GM21381 (cell line): ENCODE measurements around the gene PRAMEF1.
"Not testable (repeated sequence)": the region's sequence is repeated elsewhere in the genome, so short reads cannot be mapped to it uniquely, and the experiment has no call there.

ENCODE experiments used
- ATAC-seq: cut with Tn5 transposase; IDR thresholded peaks from one replicate; pipeline ENCODE4 v1.9.1; 2021; ENCODE audit warnings: mild to moderate bottlenecking, moderate library complexity; ENCODE audit not compliant: unreplicated experiment

Gene PRAMEF1

GRCh38 chr1:12791097-12791496, at the start of gene PRAMEF1:
PRAMEF1 (plus strand) TSS chr1:12791397; CDS start chr1:12793228, 1,831 bp downstream.
- ATAC-seq = not testable (repeated sequence)

GRCh38 chr1:12741946-12742345, 49.3 kb upstream of the PRAMEF1 start:
- no peak for ATAC-seq

- no peak for ATAC-seq
Measured at GRCh38 chr1:12745126-12745991, 45.8 kb upstream of the PRAMEF1 start.

GRCh38 chr1:12745992-12746323, 45.2 kb upstream of the PRAMEF1 start, which contains the start of gene CFAP107:
CFAP107 (plus strand) TSS chr1:12746200; CDS start chr1:12746431, 231 bp downstream.
- ATAC-seq = no peak

GRCh38 chr1:12748778-12749355, 42.3 kb upstream of the PRAMEF1 start:
- no peak for ATAC-seq

- no peak for ATAC-seq
Measured at GRCh38 chr1:12754738-12755137, 36.5 kb upstream of the PRAMEF1 start.

- no peak for ATAC-seq
Measured at GRCh38 chr1:12756273-12756672, 34.9 kb upstream of the PRAMEF1 start.

GRCh38 chr1:12756768-12757413, 34.3 kb upstream of the PRAMEF1 start:
- ATAC-seq = no peak

- ATAC-seq = no peak
Measured at GRCh38 chr1:12757836-12758235, 33.4 kb upstream of the PRAMEF1 start.

- no peak for ATAC-seq
Measured at GRCh38 chr1:12760256-12760795, 30.9 kb upstream of the PRAMEF1 start.

- no peak for ATAC-seq
Measured at GRCh38 chr1:12761781-12762180, 29.4 kb upstream of the PRAMEF1 start.

GRCh38 chr1:12762766-12763165, 28.4 kb upstream of the PRAMEF1 start:
- ATAC-seq = no peak

- ATAC-seq = no peak
Measured at GRCh38 chr1:12763479-12763878, 27.7 kb upstream of the PRAMEF1 start.

- ATAC-seq = no peak
Measured at GRCh38 chr1:12764016-12764415, 27.2 kb upstream of the PRAMEF1 start.

- no peak for ATAC-seq
Measured at GRCh38 chr1:12769031-12769430, 22.2 kb upstream of the PRAMEF1 start.

- no peak for ATAC-seq
Measured at GRCh38 chr1:12769976-12770505, 21.2 kb upstream of the PRAMEF1 start.

- no peak for ATAC-seq
Measured at GRCh38 chr1:12770620-12771019, 20.6 kb upstream of the PRAMEF1 start.

GRCh38 chr1:12771186-12771585, 20.0 kb upstream of the PRAMEF1 start:
- no peak for ATAC-seq

GRCh38 chr1:12772520-12772919, 18.7 kb upstream of the PRAMEF1 start:
- no peak for ATAC-seq

GRCh38 chr1:12773438-12773837, 17.8 kb upstream of the PRAMEF1 start, which contains the start of gene PRAMEF12:
PRAMEF12 (plus strand) TSS chr1:12773738; CDS start chr1:12774868, 1,130 bp downstream.
- no peak for ATAC-seq

GRCh38 chr1:12774801-12775345, 16.3 kb upstream of the PRAMEF1 start:
- ATAC-seq = no peak
